ENCODE results near the gene TACC2. TPM values are rescaled to one million over a fixed set of nuclear protein-coding genes. Genes with fewer than 3 reads are reported as not detected.
"Not testable (repeated sequence)": the region's sequence is repeated elsewhere in the genome, so short reads cannot be mapped to it uniquely, and the experiment has no call there.

Gene TACC2
- total RNA-seq, 2 donors from 2014 or later: 0.19 TPM; not detected in 1

DNA sequence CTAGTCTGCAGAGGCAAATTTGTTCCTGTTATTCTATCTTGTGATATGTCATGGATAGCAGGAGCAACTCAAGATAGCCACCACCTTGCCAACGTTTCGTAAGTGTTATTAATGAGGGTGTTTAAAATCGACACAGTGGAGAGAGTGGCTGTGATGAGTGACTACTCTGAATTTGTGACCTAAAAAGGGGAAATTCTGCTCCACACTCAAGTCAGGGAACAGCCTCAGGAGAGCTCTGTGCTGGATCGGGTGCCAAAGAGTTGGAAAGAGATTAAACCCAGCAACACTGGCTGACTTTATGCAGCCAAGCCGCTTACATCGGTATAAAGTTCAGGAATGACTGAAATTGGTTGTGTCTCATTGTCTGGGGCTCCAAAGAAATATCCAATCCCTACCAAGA is 9.5 kb downstream of the TACC2 start:
- Mint-ChIP-seq H3K36me3 (ENCODE audit: insufficient read depth in 2 of 2) (peaks cover 4 to 5% of the 10 kb centered on the region in 2 donors), H3K4me1 (ENCODE audit: low read depth) (no peaks in the 10 kb centered on the region), H3K4me3 (no peak overlapping the region), H3K27me3 (ENCODE audit: low read depth) (peaks cover 14% of the 10 kb centered on the region), H3K9me3 (peaks cover 6 to 11% of the 10 kb centered on the region in 2 donors), H3K27ac (no peak overlapping the region)
- DNase-seq (no peak), ATAC-seq (replicated peaks in 1 of 2) (no peak)

DNA sequence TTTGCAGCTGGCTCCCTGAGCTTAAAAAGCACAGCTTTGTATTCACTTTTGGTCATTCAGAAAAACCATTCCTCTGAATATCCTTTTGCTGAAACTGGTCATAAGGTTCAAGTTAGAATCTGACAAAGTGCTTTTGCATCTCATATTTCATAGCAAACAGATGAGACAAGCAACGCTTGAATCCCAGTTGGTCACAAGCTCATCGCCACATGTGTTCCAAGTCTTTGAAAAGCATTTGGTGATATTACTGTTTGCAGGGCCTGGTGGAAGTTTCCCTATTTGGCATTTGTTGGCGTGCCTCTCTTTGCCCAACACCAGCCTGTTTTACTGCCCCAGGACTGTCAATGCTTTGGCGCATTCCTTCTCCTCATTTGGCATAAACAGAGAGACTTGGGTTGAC is 10.3 kb downstream of the TACC2 start:
- Mint-ChIP-seq H3K4me1 (ENCODE audit: low read depth) (no peaks in the 10 kb centered on the region), H3K9me3 (peaks cover 6 to 11% of the 10 kb centered on the region in 2 donors), H3K27ac (no peak overlapping the region), H3K27me3 (ENCODE audit: low read depth) (peaks cover 14% of the 10 kb centered on the region), H3K4me3 (no peak overlapping the region), H3K36me3 (ENCODE audit: insufficient read depth in 2 of 2) (peaks cover 4 to 5% of the 10 kb centered on the region in 2 donors)
- DNase-seq: no peak
- no peak for ATAC-seq (replicated peaks in 1 of 2)

DNA sequence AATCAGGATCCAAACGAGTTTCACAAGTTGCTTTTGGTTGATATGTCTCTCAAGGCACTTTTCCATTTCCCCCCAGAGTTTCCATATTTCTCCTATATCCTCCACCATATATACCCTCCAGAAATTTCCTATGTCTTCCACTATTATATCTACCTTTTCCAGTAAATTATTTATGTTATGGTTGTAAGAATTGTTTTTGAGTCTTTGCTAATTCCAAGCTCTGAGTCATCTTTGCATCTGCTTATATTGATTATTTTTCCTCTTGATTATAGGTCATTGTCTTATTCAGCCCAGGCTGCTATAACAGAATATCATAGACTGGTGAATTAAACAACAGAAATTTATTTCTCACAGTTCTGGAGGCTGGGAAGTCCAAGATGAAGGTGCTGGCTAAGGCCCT is 12.7 kb downstream of the TACC2 start:
- H3K27me3 Mint-ChIP-seq (ENCODE audit: low read depth): peaks cover 7% of the 10 kb centered on the region
- H3K4me3 Mint-ChIP-seq: no peak overlapping the region
- H3K36me3 Mint-ChIP-seq (ENCODE audit: insufficient read depth in 2 of 2): peaks cover 4 to 5% of the 10 kb centered on the region in 2 donors
- DNase-seq (no peak), ATAC-seq (replicated peaks in 1 of 2) (no peak)
- no peak overlapping the region for H3K27ac Mint-ChIP-seq
- H3K4me1 Mint-ChIP-seq (ENCODE audit: low read depth): no peaks in the 10 kb centered on the region
- peaks cover 10 to 11% of the 10 kb centered on the region in 2 donors for H3K9me3 Mint-ChIP-seq

DNA sequence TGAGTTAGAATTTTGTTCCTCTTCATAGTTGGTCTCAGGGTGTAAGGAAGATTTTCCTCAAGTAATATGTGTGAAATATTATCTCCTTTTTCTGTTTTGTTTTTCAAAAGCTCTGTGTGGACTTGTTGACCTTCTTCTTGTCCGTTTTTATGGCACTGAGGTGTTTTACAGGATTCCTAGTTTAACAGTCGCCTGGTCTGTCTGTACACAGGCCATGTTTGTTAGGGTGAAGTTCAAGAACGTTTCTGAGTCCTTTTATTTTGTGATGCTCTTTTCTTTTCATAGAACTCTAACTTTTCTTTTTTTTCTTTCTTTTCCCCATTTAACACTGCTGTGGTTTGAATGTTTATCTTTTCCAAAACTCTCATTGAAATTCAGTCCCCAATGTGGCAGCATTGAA is 18.5 kb downstream of the TACC2 start:
- Mint-ChIP-seq H3K36me3 (ENCODE audit: insufficient read depth in 2 of 2) (peaks cover 0 to 4% of the 10 kb centered on the region in 2 donors), H3K27me3 (ENCODE audit: low read depth) (peaks cover 6% of the 10 kb centered on the region), H3K27ac (no peak overlapping the region), H3K9me3 (peaks cover 3 to 6% of the 10 kb centered on the region in 2 donors), H3K4me3 (no peak overlapping the region), H3K4me1 (ENCODE audit: low read depth) (no peaks in the 10 kb centered on the region)
- ATAC-seq (replicated peaks in 1 of 2) (no peak), DNase-seq (no peak)

DNA sequence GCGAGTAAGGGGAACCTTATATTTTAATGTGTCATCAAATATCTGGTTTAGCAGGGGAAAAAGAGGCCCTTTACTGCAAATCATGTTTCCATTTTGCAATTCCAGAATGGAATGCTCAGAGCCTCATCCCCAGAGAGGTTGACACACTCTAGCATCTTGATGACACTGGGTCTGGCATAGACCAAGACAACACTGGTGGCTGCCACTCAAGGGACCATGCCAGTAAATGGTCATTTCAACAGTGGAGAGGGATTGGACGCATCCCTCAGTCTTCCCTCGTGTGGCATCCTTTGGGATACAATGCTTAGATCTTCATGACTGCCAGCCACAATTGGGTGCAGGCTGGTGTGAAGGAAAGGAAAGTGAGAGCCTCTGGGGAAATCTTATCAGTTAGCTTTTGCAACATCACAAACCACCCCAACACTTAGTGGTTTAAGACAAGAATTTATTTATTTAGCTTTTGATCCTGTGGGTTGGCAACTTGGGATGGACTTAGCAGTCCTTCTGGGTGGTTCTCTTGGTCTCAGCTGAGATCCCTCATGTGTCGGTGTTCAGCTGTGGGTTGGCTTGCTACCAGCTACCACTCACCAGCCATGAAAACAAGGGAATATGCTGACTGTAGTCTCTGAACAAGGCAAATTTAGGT is 21.6 kb downstream of the TACC2 start:
- no peak for DNase-seq
- H3K27ac Mint-ChIP-seq: no peak overlapping the region
- peaks cover 12% of the 10 kb centered on the region for H3K27me3 Mint-ChIP-seq (ENCODE audit: low read depth)
- peaks cover 0 to 4% of the 10 kb centered on the region in 2 donors for H3K9me3 Mint-ChIP-seq
- H3K4me1 Mint-ChIP-seq (ENCODE audit: low read depth): no peaks in the 10 kb centered on the region
- no peak overlapping the region for H3K4me3 Mint-ChIP-seq
- ATAC-seq (replicated peaks in 1 of 2): no peak
- no peaks in the 10 kb centered on the region for H3K36me3 Mint-ChIP-seq (ENCODE audit: insufficient read depth in 2 of 2)

DNA sequence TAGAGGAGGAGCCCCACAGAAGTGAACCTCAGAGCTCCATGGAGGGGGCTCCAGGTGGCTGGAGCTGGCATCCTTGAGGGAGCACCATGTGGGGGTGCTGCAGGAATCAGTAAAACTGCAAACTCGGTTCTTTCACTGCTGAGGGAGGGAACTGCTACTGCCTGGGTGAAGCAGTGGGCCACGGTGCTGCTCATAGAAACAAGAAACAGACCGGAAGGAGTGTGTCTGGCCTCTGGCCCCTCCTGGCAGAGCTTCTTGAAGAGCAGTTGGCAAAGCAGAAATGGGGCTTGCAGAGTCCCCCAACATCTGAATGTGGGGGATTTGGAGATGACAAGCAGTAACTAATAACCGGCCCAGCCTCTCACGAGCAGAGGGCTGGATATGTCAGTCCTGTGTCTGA is 23.8 kb downstream of the TACC2 start:
- ATAC-seq (replicated peaks in 1 of 2) (no peak), DNase-seq (no peak)
- Mint-ChIP-seq H3K9me3 (no peaks in the 10 kb centered on the region), H3K36me3 (ENCODE audit: insufficient read depth in 2 of 2) (no peaks in the 10 kb centered on the region), H3K4me1 (ENCODE audit: low read depth) (no peaks in the 10 kb centered on the region), H3K27ac (no peak overlapping the region), H3K27me3 (ENCODE audit: low read depth) (peaks cover 20% of the 10 kb centered on the region), H3K4me3 (no peak overlapping the region)

DNA sequence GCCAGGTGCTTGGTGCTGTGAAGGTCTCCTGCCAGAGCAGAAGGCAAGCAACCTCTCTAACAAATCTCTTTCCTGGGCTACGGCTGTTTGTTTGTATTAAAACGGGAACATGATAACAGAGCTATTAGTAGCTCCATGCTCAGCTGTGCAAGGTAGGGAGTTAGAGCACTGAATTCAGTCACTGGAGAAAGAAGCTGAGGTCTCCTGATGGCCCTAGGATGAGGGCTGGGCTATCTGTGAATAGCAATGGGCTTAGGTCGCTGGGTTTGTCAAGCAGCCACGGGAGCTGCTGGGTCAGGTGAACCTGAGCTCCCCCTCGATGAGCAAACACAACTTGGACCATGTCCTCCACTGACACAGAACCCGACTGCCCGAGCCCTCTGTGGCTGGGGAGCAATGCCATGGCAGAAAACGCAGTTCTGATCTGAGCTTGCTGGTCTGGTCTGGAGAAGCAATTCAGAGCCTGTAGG is 24.4 kb downstream of the TACC2 start:
- H3K4me3 Mint-ChIP-seq: no peak overlapping the region
- DNase-seq (no peak), ATAC-seq (replicated peaks in 1 of 2) (no peak)
- no peaks in the 10 kb centered on the region for H3K9me3 Mint-ChIP-seq
- H3K27ac Mint-ChIP-seq: no peak overlapping the region
- H3K27me3 Mint-ChIP-seq (ENCODE audit: low read depth): peaks cover 20% of the 10 kb centered on the region
- H3K36me3 Mint-ChIP-seq (ENCODE audit: insufficient read depth in 2 of 2): no peaks in the 10 kb centered on the region
- H3K4me1 Mint-ChIP-seq (ENCODE audit: low read depth): no peaks in the 10 kb centered on the region

DNA sequence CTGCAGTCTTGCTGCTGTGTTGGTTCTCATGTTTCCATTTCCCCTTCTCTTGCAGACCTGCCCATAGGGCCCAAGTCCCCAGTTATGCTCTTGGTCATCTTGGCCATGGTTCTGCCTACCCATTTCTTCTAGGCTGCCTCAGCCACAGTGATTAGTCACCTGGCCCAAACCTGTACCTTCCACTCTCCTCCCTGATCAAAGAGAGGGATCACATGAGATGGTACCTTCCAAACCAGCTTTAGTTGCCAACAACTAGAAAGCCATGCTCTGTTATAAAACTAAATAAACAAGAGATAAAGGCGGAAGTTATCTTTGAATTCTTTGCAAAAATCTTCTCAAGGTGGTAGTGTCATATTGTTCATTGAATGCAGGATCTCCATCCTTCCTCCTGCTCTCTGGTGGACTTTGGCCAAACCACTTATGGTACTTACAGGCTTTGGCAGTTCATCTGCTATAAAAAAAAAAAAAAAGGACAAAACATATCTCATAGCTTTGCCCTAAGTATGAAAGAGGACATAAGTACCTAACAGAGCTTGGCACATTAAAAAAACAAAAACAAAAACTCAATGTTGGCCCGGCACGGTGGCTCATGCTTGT is 25.8 kb downstream of the TACC2 start:
- Mint-ChIP-seq H3K4me1 (ENCODE audit: low read depth) (no peaks in the 10 kb centered on the region), H3K36me3 (ENCODE audit: insufficient read depth in 2 of 2) (no peaks in the 10 kb centered on the region), H3K4me3 (no peak overlapping the region), H3K27ac (no peak overlapping the region), H3K27me3 (ENCODE audit: low read depth) (peaks cover 20% of the 10 kb centered on the region), H3K9me3 (no peaks in the 10 kb centered on the region)
- DNase-seq (no peak), ATAC-seq (replicated peaks in 1 of 2) (no peak)

DNA sequence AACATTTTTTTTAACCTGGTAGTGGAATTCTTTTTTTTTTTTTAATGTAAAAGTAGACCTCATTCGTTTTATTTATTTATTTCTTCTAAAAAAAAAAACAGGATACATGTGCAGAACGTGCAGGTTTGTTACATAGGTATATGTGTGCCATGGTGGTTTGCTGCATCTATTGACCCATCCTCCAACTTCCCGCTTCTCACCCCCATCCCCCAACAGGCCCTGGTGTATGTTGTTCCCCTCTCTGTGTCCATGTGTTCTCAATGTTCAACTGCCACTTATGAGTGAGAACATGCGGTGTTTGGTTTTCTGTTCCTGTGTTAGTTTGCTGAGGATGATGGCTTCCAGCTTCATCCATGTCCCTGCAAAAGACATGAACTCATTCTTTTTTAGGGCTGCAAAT is 29.0 kb downstream of the TACC2 start:
- not testable (repeated sequence) for DNase-seq; H3K27ac Mint-ChIP-seq; H3K27me3 Mint-ChIP-seq (ENCODE audit: low read depth); H3K4me3 Mint-ChIP-seq; H3K4me1 Mint-ChIP-seq (ENCODE audit: low read depth); ATAC-seq (replicated peaks in 1 of 2); H3K36me3 Mint-ChIP-seq (ENCODE audit: insufficient read depth in 2 of 2); H3K9me3 Mint-ChIP-seq

DNA sequence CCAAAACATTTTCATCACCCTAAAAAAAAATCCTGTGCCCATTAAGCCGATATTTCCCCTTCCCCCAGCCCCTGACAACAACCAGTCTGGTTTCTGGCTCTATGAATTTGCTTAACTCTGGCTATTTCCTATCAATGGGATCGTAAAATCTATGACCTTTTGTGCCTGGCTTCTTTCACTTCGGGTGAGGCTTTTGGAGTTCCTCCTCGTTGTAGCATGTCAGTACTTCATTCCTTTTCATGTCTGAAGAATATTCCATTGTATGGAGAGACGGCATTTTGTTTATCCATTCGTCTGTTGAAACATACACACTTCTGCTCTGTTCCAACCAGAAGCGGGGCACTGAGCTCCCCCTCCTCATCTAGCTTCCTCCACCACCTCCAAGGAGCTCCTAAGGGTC is 29.5 kb downstream of the TACC2 start:
- ATAC-seq (replicated peaks in 1 of 2) (no peak), DNase-seq (no peak)
- no peaks in the 10 kb centered on the region for H3K4me1 Mint-ChIP-seq (ENCODE audit: low read depth)
- peaks cover 8% of the 10 kb centered on the region for H3K27me3 Mint-ChIP-seq (ENCODE audit: low read depth)
- H3K27ac Mint-ChIP-seq: no peak overlapping the region
- H3K4me3 Mint-ChIP-seq: no peak overlapping the region
- no peaks in the 10 kb centered on the region for H3K36me3 Mint-ChIP-seq (ENCODE audit: insufficient read depth in 2 of 2)
- peaks cover 0 to 2% of the 10 kb centered on the region in 2 donors for H3K9me3 Mint-ChIP-seq

DNA sequence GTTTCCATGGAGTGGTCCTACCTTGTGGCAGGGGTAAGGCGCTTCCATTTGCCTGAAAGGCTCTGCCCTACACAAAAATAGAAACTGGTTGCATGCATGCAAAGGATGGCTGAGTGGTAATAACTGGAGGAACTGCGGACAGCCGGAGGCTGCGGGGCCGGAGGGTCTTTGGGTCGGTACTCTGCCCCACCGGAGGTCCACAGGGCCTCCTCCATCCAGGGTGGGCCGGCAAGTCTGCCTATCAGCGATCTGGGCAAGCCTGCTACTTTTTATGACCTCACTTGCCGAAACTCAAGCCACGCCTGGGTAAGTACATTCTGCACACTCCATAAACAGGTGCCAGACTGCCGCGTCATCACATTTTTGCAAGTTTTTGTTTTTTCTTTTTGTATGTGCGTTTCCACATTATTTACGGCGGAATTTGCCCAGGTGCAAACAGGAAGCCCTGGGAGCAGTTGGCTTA is 30.0 kb downstream of the TACC2 start:
- H3K4me1 Mint-ChIP-seq (ENCODE audit: low read depth): no peaks in the 10 kb centered on the region
- no peak overlapping the region for H3K27ac Mint-ChIP-seq
- ATAC-seq (replicated peaks in 1 of 2) (no peak), DNase-seq (no peak)
- H3K9me3 Mint-ChIP-seq: peaks cover 0 to 2% of the 10 kb centered on the region in 2 donors
- no peak overlapping the region for H3K4me3 Mint-ChIP-seq
- H3K27me3 Mint-ChIP-seq (ENCODE audit: low read depth): peaks cover 8% of the 10 kb centered on the region
- H3K36me3 Mint-ChIP-seq (ENCODE audit: insufficient read depth in 2 of 2): no peaks in the 10 kb centered on the region

DNA sequence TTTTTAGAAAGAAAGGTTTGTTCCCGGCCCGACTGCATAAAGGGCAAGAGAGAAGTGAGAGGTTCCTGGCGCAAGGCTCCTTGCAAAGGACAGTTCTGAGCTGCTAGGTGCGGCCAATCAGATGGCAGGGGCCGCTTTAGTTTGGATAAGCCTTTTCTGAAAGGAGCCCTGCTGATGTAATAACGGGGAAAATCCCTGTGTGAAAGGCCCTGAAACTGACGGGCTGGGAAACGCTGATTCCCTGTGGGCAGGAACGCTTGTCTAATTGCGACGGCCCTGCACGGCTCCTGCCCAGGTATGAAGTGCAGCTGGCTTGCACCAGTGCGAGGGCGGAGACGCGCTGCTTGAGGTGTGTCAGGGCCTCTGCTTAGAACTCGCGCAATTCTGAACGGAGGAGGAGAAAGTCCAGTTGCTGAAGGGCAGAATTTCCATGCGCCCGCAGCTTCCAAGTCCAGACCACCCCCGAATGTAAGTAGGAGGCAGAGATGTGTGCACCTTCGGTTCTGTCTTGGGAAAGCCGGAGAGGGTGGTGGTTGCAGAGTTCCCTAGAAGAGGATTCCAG is 30.5 kb downstream of the TACC2 start:
- Mint-ChIP-seq H3K9me3 (peaks cover 0 to 2% of the 10 kb centered on the region in 2 donors), H3K4me1 (ENCODE audit: low read depth) (no peaks in the 10 kb centered on the region), H3K27ac (no peak overlapping the region), H3K27me3 (ENCODE audit: low read depth) (peaks cover 8% of the 10 kb centered on the region), H3K4me3 (no peak overlapping the region), H3K36me3 (ENCODE audit: insufficient read depth in 2 of 2) (no peaks in the 10 kb centered on the region)
- ATAC-seq (replicated peaks in 1 of 2): no peak
- no peak for DNase-seq

DNA sequence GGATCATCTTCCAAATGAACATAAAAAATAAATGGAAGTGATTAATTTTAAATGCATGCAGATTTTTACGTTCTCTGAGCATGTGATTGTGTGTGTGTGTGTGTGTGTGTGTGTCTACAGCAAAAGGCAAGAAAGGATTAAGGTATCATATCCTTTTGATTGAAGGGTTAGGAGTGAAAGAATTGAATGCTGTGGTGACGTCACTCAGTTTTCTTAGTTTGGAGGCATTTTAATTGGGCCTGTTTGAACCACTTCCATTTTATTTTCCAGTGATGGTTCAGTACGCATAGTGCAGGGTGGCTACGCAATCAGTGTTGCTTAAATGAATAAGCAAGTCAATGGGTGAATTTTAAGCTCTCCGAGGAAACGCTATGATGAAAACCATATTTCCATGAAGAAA is 31.3 kb downstream of the TACC2 start:
- Mint-ChIP-seq H3K4me1 (ENCODE audit: low read depth) (no peaks in the 10 kb centered on the region), H3K4me3 (no peak overlapping the region), H3K9me3 (peaks cover 0 to 2% of the 10 kb centered on the region in 2 donors), H3K27me3 (ENCODE audit: low read depth) (peaks cover 8% of the 10 kb centered on the region), H3K36me3 (ENCODE audit: insufficient read depth in 2 of 2) (no peaks in the 10 kb centered on the region), H3K27ac (no peak overlapping the region)
- no peak for ATAC-seq (replicated peaks in 1 of 2)
- no peak for DNase-seq
